ENCODE results near the gene B4GALT6. TPM values are rescaled to one million over a fixed set of nuclear protein-coding genes. Genes with fewer than 3 reads are reported as not detected.

Gene B4GALT6
- total RNA-seq, 2 donors from 2014 or later: 0.95 to 3.0 TPM

DNA sequence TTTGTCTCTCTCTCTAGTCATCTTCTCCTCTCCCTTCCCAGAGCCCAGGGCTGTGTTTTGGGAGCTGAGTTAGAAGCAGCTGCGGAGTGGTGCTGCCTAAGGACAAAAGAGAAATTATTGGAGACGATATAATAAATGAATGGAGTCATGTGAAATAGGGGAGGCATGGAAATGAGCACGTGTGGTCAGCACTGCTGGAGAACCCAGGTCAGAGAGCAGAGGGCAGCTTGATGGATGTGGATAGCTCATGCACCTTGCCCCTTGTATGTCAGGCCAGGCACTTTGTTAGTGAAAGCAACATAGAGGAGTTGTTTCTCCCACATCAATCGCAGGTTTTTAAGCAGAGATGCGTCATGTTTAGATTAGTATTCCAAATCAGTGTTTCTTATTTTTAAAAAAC is 77.0 kb downstream of the B4GALT6 start:
- TF ChIP-seq, protein P1, sequence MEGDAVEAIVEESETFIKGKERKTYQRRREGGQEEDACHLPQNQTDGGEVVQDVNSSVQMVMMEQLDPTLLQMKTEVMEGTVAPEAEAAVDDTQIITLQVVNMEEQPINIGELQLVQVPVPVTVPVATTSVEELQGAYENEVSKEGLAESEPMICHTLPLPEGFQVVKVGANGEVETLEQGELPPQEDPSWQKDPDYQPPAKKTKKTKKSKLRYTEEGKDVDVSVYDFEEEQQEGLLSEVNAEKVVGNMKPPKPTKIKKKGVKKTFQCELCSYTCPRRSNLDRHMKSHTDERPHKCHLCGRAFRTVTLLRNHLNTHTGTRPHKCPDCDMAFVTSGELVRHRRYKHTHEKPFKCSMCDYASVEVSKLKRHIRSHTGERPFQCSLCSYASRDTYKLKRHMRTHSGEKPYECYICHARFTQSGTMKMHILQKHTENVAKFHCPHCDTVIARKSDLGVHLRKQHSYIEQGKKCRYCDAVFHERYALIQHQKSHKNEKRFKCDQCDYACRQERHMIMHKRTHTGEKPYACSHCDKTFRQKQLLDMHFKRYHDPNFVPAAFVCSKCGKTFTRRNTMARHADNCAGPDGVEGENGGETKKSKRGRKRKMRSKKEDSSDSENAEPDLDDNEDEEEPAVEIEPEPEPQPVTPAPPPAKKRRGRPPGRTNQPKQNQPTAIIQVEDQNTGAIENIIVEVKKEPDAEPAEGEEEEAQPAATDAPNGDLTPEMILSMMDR (IDR thresholded peaks at IDR 0.05): no peak
- no peak for DNase-seq (ENCODE audit: low spot score)

DNA sequence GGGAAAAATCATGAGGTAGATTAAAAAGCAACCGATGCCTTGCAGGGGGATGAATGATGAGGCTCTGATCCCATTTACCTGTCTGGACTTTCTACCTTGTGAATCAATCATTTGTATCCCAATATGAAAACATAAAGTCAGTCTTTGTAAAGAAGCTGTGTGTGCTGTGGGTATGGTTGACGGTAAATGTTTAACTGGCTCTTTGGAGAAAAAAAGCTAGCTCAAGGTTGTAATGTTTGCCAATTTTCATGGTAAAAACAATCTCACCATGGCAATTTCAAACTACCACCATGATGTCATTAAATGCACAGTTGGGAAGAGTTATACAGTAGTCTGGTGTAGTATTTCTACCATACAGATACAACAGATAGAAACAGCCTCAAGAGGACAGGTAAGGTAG is 78.1 kb downstream of the B4GALT6 start:
- Histone ChIP-seq H3K36me3 (no peaks in the 10 kb centered on the region), H3K27ac (no peak overlapping the region), H3K27me3 (replicated peaks; ENCODE audit: insufficient read depth) (no peaks in the 10 kb centered on the region), H3K4me1 (ENCODE audit: control insufficient read depth in 1 of 2, low read depth in 2 of 2) (no peaks in the 10 kb centered on the region), H3K4me3 (no peak overlapping the region), H3K9me3 (no peaks in the 10 kb centered on the region)
- no peak for ATAC-seq (ENCODE audit: insufficient number of reproducible peaks, low FRiP score, low read depth)
- TF ChIP-seq, protein P1 (IDR thresholded peaks at IDR 0.05): no peak
- no peak for DNase-seq (ENCODE audit: low spot score)

More for the DNA sequence above, 77.0 kb downstream of the B4GALT6 start:
- ATAC-seq (ENCODE audit: insufficient number of reproducible peaks, low FRiP score, low read depth): no peak
- Histone ChIP-seq H3K27ac (no peak overlapping the region), H3K27me3 (replicated peaks; ENCODE audit: insufficient read depth) (no peaks in the 10 kb centered on the region), H3K36me3 (no peaks in the 10 kb centered on the region), H3K4me1 (ENCODE audit: control insufficient read depth in 1 of 2, low read depth in 2 of 2) (no peaks in the 10 kb centered on the region), H3K9me3 (no peaks in the 10 kb centered on the region), H3K4me3 (no peak overlapping the region)

DNA sequence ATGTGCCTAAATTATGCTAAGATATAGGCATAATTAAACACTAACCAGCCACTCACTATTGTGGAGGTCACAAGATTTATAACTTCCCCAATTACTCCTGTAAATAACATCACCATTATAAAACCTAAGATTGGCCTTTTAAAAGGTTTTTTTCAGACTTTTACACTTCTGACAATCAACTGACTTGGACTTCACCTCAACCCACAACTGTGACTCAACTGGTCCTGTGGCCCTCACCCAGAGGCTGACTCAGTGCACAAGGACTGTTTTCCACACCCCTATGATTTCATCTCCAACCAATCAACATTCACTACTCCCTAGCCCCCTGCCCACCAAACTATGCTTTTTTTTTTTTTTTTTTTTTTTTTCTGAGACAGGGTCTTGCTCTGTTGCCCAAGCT is 81.1 kb downstream of the B4GALT6 start:
- no peak for DNase-seq (ENCODE audit: low spot score)
- no peaks in the 10 kb centered on the region for H3K9me3 ChIP-seq
- H3K4me3 ChIP-seq: no peak overlapping the region
- ATAC-seq (ENCODE audit: insufficient number of reproducible peaks, low FRiP score, low read depth): no peak
- TF ChIP-seq, protein P1 (IDR thresholded peaks at IDR 0.05): no peak
- H3K27ac ChIP-seq: no peak overlapping the region
- no peaks in the 10 kb centered on the region for H3K27me3 ChIP-seq (replicated peaks; ENCODE audit: insufficient read depth)
- H3K36me3 ChIP-seq: no peaks in the 10 kb centered on the region
- H3K4me1 ChIP-seq (ENCODE audit: control insufficient read depth in 1 of 2, low read depth in 2 of 2): no peaks in the 10 kb centered on the region

DNA sequence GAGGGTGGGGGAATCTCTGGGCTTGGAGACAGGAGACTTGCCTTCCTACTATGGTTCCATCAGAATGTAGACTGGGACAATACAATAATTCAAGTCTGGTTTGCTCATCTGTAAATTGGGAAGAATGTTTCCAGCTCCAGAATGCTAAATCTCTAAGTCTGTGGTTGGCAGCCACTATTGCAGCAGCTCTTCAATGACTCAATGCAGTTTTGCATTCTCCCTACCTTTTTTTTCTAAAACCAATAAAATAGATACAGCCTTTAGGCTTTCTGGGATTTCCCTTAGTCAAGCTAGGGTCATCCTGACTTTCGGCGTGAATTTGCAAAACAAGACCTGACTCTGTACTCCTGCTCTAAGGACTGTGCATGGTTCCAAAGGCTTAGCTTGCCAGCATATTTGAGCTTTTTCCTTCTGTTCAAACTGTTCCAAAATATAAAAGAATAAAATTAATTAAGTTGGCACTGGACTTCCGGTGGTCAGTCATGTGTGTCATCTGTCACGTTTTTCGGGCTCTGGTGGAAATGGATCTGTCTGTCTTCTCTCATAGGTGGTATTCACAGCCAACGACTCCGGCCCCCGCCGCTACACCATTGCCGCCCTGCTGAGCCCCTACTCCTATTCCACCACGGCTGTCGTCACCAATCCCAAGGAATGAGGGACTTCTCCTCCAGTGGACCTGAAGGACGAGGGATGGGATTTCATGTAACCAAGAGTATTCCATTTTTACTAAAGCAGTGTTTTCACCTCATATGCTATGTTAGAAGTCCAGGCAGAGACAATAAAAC is 86.2 kb downstream of the B4GALT6 start:
- Histone ChIP-seq H3K27me3 (replicated peaks; ENCODE audit: insufficient read depth) (no peaks in the 10 kb centered on the region), H3K27ac (no peak overlapping the region), H3K9me3 (no peaks in the 10 kb centered on the region), H3K36me3 (no peaks in the 10 kb centered on the region), H3K4me1 (ENCODE audit: control insufficient read depth in 1 of 2, low read depth in 2 of 2) (no peaks in the 10 kb centered on the region), H3K4me3 (no peak overlapping the region)
- TF ChIP-seq, protein P1 (IDR thresholded peaks at IDR 0.05): no peak
- ATAC-seq (ENCODE audit: insufficient number of reproducible peaks, low FRiP score, low read depth): no peak
- no peak for DNase-seq (ENCODE audit: low spot score)

DNA sequence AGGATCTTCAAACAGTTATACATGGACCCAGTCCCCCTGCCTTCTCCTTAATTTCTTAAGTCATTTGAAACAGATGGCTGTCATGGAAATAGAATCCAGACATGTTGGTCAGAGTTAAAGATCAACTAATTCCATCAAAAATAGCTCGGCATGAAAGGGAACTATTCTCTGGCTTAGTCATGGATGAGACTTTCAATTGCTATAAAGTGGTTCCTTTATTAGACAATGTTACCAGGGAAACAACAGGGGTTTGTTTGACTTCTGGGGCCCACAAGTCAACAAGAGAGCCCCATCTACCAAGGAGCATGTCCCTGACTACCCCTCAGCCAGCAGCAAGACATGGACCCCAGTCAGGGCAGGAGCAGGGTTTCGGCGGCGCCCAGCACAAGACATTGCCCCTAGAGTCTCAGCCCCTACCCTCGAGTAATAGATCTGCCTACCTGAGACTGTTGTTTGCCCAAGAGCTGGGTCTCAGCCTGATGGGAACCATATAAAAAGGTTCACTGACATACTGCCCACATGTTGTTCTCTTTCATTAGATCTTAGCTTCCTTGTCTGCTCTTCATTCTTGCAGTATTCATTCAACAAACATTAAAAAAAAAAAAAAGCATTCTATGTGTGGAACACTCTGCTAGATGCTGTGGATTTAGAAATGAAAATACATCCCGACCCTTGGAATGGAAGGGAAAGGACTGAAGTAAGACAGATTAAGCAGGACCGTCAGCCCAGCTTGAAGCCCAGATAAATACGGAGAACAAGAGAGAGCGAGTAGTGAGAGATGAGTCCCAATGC is 88.1 kb downstream of the B4GALT6 start:
- H3K27me3 ChIP-seq (replicated peaks; ENCODE audit: insufficient read depth): no peaks in the 10 kb centered on the region
- H3K4me1 ChIP-seq (ENCODE audit: control insufficient read depth in 1 of 2, low read depth in 2 of 2): no peaks in the 10 kb centered on the region
- H3K27ac ChIP-seq: no peak overlapping the region
- H3K4me3 ChIP-seq: no peak overlapping the region
- TF ChIP-seq, protein P1 (IDR thresholded peaks at IDR 0.05): no peak
- no peaks in the 10 kb centered on the region for H3K9me3 ChIP-seq
- ATAC-seq (ENCODE audit: insufficient number of reproducible peaks, low FRiP score, low read depth) (no peak), DNase-seq (ENCODE audit: low spot score) (no peak)
- H3K36me3 ChIP-seq: no peaks in the 10 kb centered on the region
